TTC549 (cell line): ENCODE results near the gene ST6GALNAC3.

Source experiments
- FAIRE-seq: peaks from 2 replicates; lab custom pipeline; 2012; peaks lifted over from hg19 to GRCh38; lab: Jason Lieb, UNC

The ST6GALNAC3 gene

DNA sequence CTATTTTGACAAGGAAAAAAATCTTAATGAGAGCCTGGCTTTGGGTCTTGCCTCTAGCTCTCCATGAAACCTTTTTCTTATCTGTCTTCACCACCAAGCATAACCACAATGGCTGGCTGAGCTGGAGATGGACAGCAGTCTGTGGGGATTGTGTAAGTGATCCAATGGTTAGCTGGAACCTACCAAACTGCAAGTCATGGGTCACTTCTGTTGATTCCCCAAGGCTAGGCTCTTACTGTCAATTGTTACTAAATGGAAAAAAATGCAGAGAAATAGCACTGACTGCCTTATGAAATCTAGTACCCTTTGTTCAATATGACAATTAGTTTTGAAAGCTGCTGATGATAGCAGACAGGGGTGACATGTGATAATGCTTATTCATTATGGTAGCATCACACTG lies 359.0 kb downstream of the ST6GALNAC3 start:
- FAIRE-seq = no peak

DNA sequence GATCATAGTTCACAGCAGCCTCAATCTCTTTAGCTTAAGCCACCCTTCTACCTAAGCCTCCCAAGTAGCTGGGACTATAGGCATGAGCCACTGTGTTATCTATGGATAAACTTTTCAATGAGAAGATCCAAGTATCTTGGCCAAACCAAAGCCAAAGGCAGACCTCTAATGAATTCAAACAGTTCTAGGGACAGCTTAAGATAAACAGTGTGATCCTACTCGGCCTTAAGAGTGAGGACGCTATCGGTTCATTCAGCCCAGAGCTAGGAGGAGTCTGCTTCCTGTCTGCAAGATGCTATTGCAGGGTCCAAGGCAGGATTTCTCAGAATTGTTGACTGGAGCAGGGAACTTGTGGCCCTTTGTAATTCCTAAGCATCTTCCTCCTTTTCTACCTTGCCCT lies 368.7 kb downstream of the ST6GALNAC3 start:
- FAIRE-seq = no peak

GRCh38 chr1:76444773-76445172 lies 370.2 kb downstream of the ST6GALNAC3 start:
- no peak for FAIRE-seq

- FAIRE-seq = no peak
These were observed 375.7 kb downstream of the ST6GALNAC3 start for GRCh38 chr1:76450229-76450628.

DNA sequence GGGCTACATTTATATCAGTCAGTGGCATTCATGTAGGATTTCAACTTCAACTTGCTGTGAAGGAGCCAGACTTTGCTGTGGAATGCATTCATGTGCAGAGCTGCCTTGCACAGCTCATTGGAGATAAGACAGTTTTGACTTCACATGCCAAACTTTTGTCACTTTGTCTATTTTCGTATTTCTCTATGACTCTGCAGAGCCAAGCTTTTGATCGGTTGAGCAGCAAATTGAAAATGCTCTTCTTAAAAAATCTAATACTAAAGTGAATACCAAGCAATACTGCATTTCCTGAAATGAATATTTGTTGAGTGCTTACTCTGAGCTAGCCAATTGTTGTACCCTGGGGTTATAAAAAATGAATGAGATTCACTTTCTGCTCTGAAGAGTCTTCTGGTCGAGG lies 388.7 kb downstream of the ST6GALNAC3 start:
- no peak for FAIRE-seq

- no peak for FAIRE-seq
These were observed 389.3 kb downstream of the ST6GALNAC3 start for GRCh38 chr1:76463849-76464248.

DNA sequence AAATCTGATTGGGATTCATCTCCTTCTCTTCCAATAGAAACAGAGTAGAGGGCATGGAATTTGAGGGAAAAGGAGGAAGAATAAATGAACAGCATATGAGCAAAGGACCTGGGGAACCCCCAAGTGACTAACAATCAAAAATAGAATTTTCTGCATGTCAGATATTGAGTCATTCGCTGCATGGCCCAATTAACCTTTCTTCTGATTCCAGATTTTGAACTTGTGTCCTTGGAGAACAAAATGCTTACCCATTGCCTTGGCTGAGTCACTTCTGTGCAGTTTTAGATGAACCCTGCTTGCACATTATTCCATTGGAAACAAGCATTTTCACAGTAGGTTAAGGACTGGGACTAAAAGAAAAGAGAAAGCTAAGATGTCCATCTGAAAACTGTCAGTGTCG lies 390.5 kb downstream of the ST6GALNAC3 start:
- FAIRE-seq = no peak

DNA sequence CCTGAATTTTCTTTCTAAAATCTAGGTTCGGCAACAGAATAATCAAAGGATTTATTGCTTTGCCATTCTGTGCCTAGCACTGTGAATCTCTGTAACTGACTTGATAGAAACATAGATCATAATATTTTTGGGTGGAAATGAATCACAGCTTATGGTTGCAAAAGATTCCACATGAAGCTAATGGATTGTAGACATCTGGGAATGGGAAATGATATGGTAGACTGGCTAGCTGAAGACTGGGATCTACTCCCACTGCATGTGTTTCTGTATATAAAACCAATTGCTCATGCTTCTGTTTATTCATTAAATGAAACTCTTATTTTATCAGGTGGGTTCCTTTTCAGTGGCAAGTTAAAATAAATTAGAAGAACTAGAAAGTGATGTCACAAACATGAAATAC lies 395.6 kb downstream of the ST6GALNAC3 start:
- FAIRE-seq = no peak

- FAIRE-seq = no peak
These were observed 397.0 kb downstream of the ST6GALNAC3 start for GRCh38 chr1:76471536-76471935.

GRCh38 chr1:76473591-76473990 lies 399.0 kb downstream of the ST6GALNAC3 start:
- no peak for FAIRE-seq

DNA sequence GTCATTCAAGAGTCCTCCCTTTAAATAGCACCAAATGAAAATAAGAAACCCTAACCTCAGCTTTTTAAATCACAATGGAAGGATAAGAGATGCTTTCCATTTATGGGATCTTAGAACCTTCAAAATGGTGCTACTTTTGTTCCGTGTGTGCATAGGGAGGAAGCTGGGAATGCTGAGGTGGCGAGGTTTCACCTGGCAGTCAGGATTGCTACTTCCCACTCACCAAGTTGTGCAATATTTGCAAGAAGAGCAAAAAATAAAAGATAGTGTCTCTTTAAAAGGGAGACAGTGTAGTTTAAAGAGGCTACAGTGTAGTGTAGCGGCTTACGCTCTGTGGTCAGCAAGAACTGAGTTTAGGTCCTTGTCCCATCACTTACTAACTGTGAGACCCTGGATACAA lies 400.4 kb downstream of the ST6GALNAC3 start:
- no peak for FAIRE-seq

DNA sequence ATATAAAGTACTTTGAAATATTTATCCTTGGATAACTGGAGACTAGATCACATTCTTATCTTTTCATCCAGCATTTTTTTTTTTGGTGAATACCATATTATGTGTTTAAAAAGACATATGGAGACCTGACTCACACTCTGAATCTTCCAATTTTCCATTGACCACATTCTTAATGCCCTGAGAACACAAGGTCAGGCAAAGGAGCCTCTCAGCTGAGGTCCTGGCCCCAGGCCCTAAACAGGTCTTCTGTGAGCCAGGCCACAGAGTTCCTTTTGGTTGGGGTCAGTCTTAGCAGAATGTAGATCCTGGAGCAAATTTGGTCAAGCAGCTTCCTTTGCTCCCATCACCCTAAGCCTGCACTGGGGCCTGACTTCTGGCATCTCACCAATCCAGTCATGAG lies 402.6 kb downstream of the ST6GALNAC3 start:
- FAIRE-seq = no peak

DNA sequence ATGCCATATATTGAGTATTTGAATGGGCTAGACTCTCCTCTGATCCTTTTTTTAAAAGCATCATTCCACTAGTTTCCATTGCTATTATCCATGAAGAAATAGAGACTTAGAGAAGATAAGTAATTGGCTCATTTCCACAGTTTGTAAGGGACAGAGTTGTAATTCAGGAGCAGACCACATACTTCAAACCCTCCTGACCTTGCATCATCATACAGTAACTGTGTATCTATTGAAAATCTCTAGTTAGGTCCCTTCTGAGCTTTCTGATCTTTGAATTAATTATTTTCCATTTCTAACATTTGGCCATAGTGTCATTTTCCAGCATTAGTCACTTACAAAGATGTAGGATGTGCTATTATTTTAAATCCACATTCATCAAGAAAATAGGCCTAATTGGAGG lies 406.3 kb downstream of the ST6GALNAC3 start:
- no peak for FAIRE-seq

DNA sequence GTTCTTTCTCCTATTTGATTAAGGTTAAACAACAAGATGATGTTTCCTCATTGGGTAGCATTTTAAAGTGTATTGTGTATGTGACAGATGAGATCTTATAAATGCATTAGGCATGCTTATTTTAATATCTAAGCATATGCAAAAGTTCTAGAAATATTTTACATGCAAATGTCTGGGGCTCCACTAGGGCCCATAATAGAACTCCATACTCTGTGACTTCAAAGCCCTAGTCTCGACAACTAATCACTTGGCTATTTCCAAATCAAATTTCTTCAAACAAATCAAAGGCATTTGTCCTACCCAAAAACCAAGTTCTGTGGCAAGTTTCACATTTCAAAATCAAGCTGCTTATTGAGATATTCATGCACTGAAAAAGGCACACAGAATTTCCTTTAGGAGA lies 407.1 kb downstream of the ST6GALNAC3 start:
- FAIRE-seq = no peak

DNA sequence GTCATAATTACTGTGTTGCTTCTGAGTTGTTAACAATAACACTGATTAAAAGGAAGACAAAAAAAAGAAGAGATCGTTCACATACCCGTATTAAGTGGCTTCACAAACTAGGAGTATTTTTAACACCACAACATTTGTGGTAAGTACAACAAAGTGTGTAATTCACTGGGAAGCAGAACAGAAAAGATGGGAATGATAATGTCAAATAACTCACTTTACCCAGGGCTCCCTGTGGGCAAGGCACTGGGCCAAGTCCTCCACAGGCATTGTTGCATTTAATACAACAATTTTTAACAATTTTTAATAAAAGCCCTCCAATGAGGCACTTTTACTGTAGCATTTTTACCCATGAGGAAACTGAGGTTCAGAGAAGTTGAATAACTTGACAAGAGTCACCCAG lies 407.7 kb downstream of the ST6GALNAC3 start:
- no peak for FAIRE-seq

DNA sequence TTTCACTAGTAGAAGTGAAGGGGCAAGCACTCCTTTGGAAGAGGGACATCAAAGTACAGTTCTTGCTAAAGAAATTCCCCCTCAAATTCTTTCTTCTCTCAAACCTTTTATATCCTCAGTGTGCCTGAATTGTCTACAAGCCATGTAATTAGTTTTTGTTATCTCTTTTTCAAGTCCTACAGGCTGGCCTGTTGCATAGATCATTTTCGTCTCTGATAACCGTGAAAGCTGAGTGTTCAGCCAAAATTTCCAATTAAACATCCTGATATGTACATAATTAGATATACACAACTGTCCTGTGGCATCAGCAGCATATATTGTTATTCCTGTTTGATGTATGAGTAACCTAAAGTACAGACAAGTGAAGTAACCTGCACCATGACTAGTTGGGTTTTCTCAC lies 417.2 kb downstream of the ST6GALNAC3 start:
- no peak for FAIRE-seq

DNA sequence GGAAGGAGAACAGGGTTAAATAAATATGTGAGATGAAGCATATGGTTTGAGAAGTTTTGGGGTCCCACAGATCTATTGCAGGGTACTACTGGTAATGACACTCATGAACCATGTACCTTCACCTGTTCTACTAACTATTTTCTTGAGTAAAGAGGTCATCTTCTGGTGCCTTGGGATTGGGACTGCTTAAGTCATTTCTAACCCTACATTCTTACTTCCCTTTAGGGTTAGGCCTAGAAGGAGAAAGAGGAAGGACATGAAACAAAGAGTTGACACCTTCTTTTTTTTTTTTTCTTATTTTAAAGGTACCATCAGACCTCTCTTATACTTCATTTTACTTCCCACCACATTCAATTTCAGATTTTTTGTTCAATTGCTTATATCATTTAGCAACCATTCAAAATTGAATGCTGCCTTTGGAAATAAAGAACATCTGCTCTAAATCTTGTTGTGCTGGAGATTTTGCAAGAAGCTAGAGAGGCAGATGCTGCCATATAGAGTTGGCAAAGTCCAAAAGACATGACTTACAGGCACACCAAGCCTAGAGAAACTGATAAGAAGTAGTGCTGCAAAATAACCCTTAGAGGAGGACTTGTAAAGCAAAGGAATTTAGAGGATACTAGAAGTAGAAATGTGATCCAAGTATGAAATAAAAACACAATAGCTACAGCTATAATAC lies 418.3 kb downstream of the ST6GALNAC3 start:
- FAIRE-seq = no peak

GRCh38 chr1:76494807-76495206 lies 420.3 kb downstream of the ST6GALNAC3 start:
- FAIRE-seq = no peak

DNA sequence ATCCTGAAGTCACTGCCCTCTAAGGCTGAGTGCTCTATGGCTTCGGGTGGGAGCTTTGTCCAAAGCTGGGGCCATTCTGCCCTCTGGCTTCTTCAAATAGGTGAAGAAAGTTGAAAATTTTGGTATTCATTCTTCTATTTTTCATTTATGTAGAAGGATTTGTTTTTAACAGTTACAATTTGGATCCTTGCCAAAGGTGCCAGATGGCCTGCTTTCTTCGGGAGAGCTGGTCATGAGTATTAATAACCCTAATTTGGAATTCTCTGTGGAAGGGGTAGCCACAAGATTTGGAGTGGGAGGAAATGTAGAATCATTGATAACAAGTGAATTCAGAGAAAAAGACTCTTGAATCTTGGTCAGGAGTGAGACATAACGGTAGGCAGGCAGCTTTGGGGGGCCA lies 422.3 kb downstream of the ST6GALNAC3 start:
- no peak for FAIRE-seq

DNA sequence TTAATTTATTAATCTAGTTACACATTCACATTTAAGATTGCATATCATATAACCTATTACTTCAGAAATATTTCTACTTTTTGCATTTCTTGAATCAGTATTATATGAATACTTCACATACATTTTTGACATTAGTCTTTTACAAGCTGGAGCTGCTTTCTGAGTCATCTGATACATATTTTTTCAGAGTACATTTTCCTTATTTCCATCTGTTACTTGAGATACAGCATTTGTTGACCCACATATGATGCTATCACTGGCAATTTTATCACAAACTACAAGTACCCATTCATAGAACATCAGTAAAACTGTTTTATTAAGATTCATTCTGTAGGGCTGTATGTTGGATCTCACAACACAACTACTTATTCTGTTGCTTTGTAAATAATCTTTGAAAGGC lies 425.6 kb downstream of the ST6GALNAC3 start:
- FAIRE-seq = no peak

GRCh38 chr1:76501136-76501535 lies 426.6 kb downstream of the ST6GALNAC3 start:
- no peak for FAIRE-seq

- no peak for FAIRE-seq
These were observed 427.2 kb downstream of the ST6GALNAC3 start for GRCh38 chr1:76501586-76502219.

- no peak for FAIRE-seq
These were observed 428.6 kb downstream of the ST6GALNAC3 start for GRCh38 chr1:76503100-76503499.

GRCh38 chr1:76503736-76504135 lies 429.2 kb downstream of the ST6GALNAC3 start:
- FAIRE-seq = no peak
